Measurements from ENCODE around the gene AGBL4.
A peak's percentile ranks its signal among the peaks of the same experiment; 100 is the strongest.

AGBL4 gene

GRCh38 chr1:48676376-48676775, 1347.4 kb downstream of the AGBL4 start:
- TF ChIP-seq ZNF8 (CRISPR knock-in tag; IDR thresholded peaks at IDR 0.05) (no peak), BACH2 (CRISPR knock-in tag; IDR thresholded peaks at IDR 0.05; ENCODE audit: borderline replicate concordance) (no peak), RARB (CRISPR knock-in tag; IDR thresholded peaks at IDR 0.05) (no peak), TCF4 (CRISPR knock-in tag; IDR thresholded peaks at IDR 0.05; ENCODE audit: borderline replicate concordance) (no peak), ZC3H10 (CRISPR knock-in tag; IDR thresholded peaks at IDR 0.05) (no peak), CREB5 (CRISPR knock-in tag; IDR thresholded peaks at IDR 0.05; ENCODE audit: low read depth) (no peak)
- ATAC-seq: no peak

- no peak for ATAC-seq
- no peak for TF ChIP-seq POU6F1 (CRISPR knock-in tag; IDR thresholded peaks at IDR 0.05; ENCODE audit: borderline replicate concordance, low read depth)
- TF ChIP-seq ESRRG (CRISPR knock-in tag; IDR thresholded peaks at IDR 0.05): no peak
Observed at GRCh38 chr1:48675251-48675650, 1348.5 kb downstream of the AGBL4 start.

- TF ChIP-seq OSR1 (CRISPR knock-in tag; IDR thresholded peaks at IDR 0.05) (no peak), CREB5 (CRISPR knock-in tag; IDR thresholded peaks at IDR 0.05; ENCODE audit: low read depth) (no peak), ZNF565 (CRISPR knock-in tag; conservative IDR thresholded peaks at IDR 0.05; ENCODE audit: low read depth) (no peak), PPARA (CRISPR knock-in tag; IDR thresholded peaks at IDR 0.05; ENCODE audit: borderline replicate concordance) (no peak), PATZ1 (CRISPR knock-in tag; IDR thresholded peaks at IDR 0.05; ENCODE audit: borderline replicate concordance) (peak; percentile 56; the same call in 1 of the 2 replicates), ESRRG (CRISPR knock-in tag; IDR thresholded peaks at IDR 0.05) (no peak), CSDC2 (CRISPR knock-in tag; IDR thresholded peaks at IDR 0.05) (no peak), ZNF8 (CRISPR knock-in tag; IDR thresholded peaks at IDR 0.05) (no peak)
- ATAC-seq: peak; percentile 63
Observed at GRCh38 chr1:48674641-48675040, 1349.1 kb downstream of the AGBL4 start.

- no peak for ATAC-seq
- TF ChIP-seq GLIS3 (CRISPR knock-in tag; IDR thresholded peaks at IDR 0.05) (no peak), CREB5 (CRISPR knock-in tag; IDR thresholded peaks at IDR 0.05; ENCODE audit: low read depth) (no peak), ZNF565 (CRISPR knock-in tag; conservative IDR thresholded peaks at IDR 0.05; ENCODE audit: low read depth) (no peak), ZNF8 (CRISPR knock-in tag; IDR thresholded peaks at IDR 0.05) (no peak), ARNTL (CRISPR knock-in tag; IDR thresholded peaks at IDR 0.05; ENCODE audit: borderline replicate concordance, low read depth) (no peak), RARB (CRISPR knock-in tag; IDR thresholded peaks at IDR 0.05) (no peak), TCF4 (CRISPR knock-in tag; IDR thresholded peaks at IDR 0.05; ENCODE audit: borderline replicate concordance) (no peak), ZFP3 (CRISPR knock-in tag; IDR thresholded peaks at IDR 0.05) (no peak), POU6F1 (CRISPR knock-in tag; IDR thresholded peaks at IDR 0.05; ENCODE audit: borderline replicate concordance, low read depth) (no peak), ZNF70 (CRISPR knock-in tag; IDR thresholded peaks at IDR 0.05) (no peak), ESRRG (CRISPR knock-in tag; IDR thresholded peaks at IDR 0.05) (no peak), CSDC2 (CRISPR knock-in tag; IDR thresholded peaks at IDR 0.05) (no peak), ISL1 (CRISPR knock-in tag; IDR thresholded peaks at IDR 0.05) (no peak), PATZ1 (CRISPR knock-in tag; IDR thresholded peaks at IDR 0.05; ENCODE audit: borderline replicate concordance) (no peak), CSRNP3 (CRISPR knock-in tag; IDR thresholded peaks at IDR 0.05) (no peak), ZFP30 (CRISPR knock-in tag; IDR thresholded peaks at IDR 0.05) (no peak), TOX (CRISPR knock-in tag; IDR thresholded peaks at IDR 0.05; ENCODE audit: borderline replicate concordance) (no peak)
Observed at GRCh38 chr1:48673332-48674105, 1350.2 kb downstream of the AGBL4 start.
